ENCODE data around the gene HSD17B7.
"Not testable (repeated sequence)": the region's sequence is repeated elsewhere in the genome, so short reads cannot be mapped to it uniquely, and the experiment has no call there.

DNA sequence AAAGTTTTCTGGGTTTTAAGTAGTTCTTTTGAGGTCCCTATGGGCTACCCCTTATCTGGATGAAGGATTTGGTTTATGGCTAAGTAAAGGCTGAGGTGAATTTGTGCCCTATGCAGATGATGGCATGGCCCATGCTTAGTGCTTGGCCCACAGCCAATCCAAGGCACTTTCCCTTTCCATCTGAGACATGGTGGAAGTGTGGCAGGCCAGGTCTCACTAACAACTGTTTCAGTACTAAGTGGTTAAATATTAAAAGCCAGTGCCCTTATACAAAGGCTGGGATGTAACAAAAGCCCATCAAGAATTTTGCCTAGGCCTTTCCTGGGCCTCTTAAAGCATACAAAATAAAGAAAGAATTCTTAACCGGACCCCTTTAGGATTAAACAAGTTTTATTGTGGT lies 1.7 kb upstream of the HSD17B7 start:
- not testable (repeated sequence) for TF ChIP-seq CTCF (IDR thresholded peaks at IDR 0.05; ENCODE audit: insufficient read depth, low read depth, low read length); EZH2 (IDR thresholded peaks at IDR 0.05; ENCODE audit: insufficient read depth, low read length)

All from astrocyte (in vitro differentiated cells and primary cell).